GM06990 (cell line): ENCODE results near the gene FAM50B.

Experiments used
- DNase-seq: peaks from one replicate; pipeline ENCODE4 v3.0.0-alpha.2; 2011; ENCODE audit not compliant: insufficient read length; ENCODE audit errors: extremely low read depth
- H3K27me3 ChIP-seq: replicated peaks from 2 replicates; pipeline ENCODE4 v1.6.0; 2011; ENCODE audit warnings: low read length; ENCODE audit not compliant: control insufficient read depth, insufficient read depth
- H3K36me3 ChIP-seq: 2 replicates; pipeline ENCODE4 v1.5.1; 2011; ENCODE audit warnings: low read length; ENCODE audit not compliant: control insufficient read depth, insufficient read depth
- H3K4me3 ChIP-seq: replicated peaks from 2 replicates; pipeline ENCODE4 v1.5.1; 2011; ENCODE audit warnings: low read depth, mild to moderate bottlenecking, control low read depth, low read length
- CTCF ChIP-seq: IDR thresholded peaks from 2 replicates; pipeline ENCODE4 v1.5.1; 2011; ENCODE audit warnings: low read length, control low read depth, mild to moderate bottlenecking, inconsistent platforms; ENCODE audit not compliant: insufficient read depth, poor library complexity, severe bottlenecking

The FAM50B gene

DNA sequence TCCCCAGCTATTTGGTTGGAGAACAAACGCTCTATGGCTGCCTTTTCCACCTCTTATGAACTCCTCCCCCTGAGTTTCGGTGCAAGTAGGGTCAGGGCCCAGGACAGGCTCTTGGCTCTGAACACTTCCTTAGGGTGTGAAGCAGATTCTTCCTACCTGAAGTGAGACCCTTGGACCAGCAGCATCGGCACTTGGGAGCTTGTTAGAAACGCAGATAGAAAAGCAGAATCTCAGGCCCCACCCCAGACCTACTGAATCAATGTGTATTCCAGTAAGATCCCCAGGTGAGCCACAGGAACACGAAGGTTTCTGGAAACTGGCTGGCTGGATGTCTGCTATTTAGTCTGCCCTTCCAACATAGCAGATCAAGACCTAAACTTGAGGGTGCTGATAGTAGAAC, 3.2 kb downstream of the FAM50B start:
- TF ChIP-seq CTCF, result no peak
- Histone ChIP-seq H3K27me3 (no peaks in the 10 kb centered on the region), H3K36me3 (no peaks in the 10 kb centered on the region)

DNA sequence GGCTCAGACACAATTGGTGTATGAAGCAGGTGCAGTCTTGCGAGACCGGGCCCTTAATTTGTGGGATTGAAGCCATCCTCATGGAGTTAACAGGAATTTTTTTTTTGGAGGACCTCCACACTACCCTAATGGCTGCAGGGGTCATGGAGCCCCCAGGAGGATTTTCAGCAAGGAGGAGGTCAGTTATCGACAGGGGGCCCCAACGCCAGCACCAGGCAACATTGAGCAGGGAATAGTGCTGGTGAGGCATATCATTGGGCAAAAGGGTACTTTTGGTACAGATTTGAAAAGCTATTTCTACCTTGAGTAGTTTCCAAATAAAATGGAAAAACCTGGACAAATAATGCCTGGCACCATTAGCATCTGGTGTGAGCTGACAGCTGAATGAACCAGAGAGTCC, 6.7 kb downstream of the FAM50B start:
- DNase-seq, result no peak
- TF ChIP-seq CTCF, result no peak
- Histone ChIP-seq H3K4me3 (no peak overlapping the region), H3K36me3 (no peaks in the 10 kb centered on the region), H3K27me3 (no peaks in the 10 kb centered on the region)

More for the DNA sequence above, 3.2 kb downstream of the FAM50B start:
- H3K4me3 ChIP-seq, result no peak overlapping the region
- no peak for DNase-seq

DNA sequence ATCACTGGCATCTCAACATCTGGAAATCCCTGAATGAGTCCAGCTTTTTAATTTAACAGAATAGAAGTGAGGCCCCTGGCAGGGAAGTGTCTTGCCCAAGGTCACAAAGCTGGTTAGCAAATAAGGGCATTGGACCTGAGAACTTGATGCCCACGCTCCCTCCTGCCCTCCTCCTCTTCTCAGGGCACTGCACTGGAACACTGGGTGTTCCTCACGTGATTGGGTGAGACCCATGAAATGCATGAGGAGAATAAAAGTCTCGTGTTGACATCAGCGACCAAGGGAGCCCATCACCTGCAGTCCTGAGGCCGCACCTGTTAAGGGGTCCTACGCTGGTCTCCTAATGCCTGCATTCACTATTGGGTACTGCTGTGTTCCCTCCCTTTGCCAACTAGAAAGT, 7.4 kb downstream of the FAM50B start:
- no peak for DNase-seq
- no peaks in the 10 kb centered on the region for H3K27me3 ChIP-seq
- TF ChIP-seq CTCF, result no peak

GRCh38 chr6:3857468-3858456, 8.6 kb downstream of the FAM50B start:
- no peak for DNase-seq
- no peaks in the 10 kb centered on the region for H3K27me3 ChIP-seq
- no peak for TF ChIP-seq CTCF
- H3K4me3 ChIP-seq, result no peak overlapping the region
- no peaks in the 10 kb centered on the region for H3K36me3 ChIP-seq

More for the DNA sequence above, 7.4 kb downstream of the FAM50B start:
- no peaks in the 10 kb centered on the region for H3K36me3 ChIP-seq
- no peak overlapping the region for H3K4me3 ChIP-seq

- no peak for TF ChIP-seq CTCF
- H3K36me3 ChIP-seq, result no peaks in the 10 kb centered on the region
- no peaks in the 10 kb centered on the region for H3K27me3 ChIP-seq
- no peak overlapping the region for H3K4me3 ChIP-seq
- DNase-seq, result no peak
Observed at GRCh38 chr6:3859878-3860552, 10.8 kb downstream of the FAM50B start.
